Measurements from ENCODE around the gene ZNF618.
A peak's percentile ranks its signal among the peaks of the same experiment; 100 is the strongest.

Gene ZNF618

GRCh38 chr9:113967380-113967779 is 91.3 kb downstream of the ZNF618 start:
- no peak overlapping the region for H3K27ac ChIP-seq
- intact Hi-C loops (cut with DNase I; ENCODE audit: low total_unique reads), result no loop called here
- no peak overlapping the region for H3K4me3 ChIP-seq
- peaks cover 0 to 29% (median 2%) of the 10 kb centered on the region in 4 donors for H3K4me1 ChIP-seq
- no peaks in the 10 kb centered on the region for H3K27me3 ChIP-seq
- no peak for DNase-seq
- no peaks in the 10 kb centered on the region for H3K9me3 ChIP-seq
- no peak for TF ChIP-seq CTCF (IDR thresholded peaks at IDR 0.05)
- peaks cover 0 to 11% (median 0%) of the 10 kb centered on the region in 3 donors for H3K36me3 ChIP-seq

- TF ChIP-seq CTCF (IDR thresholded peaks at IDR 0.05), result no peak
- Histone ChIP-seq H3K4me1 (peaks cover 0 to 36% (median 16%) of the 10 kb centered on the region in 4 donors), H3K36me3 (peaks cover 0 to 11% (median 0%) of the 10 kb centered on the region in 3 donors), H3K27ac (no peak overlapping the region), H3K4me3 (no peak overlapping the region), H3K9me3 (no peaks in the 10 kb centered on the region), H3K27me3 (no peaks in the 10 kb centered on the region)
- no peak for DNase-seq
- intact Hi-C loops (cut with DNase I; ENCODE audit: low total_unique reads), result no loop called here
Measured at GRCh38 chr9:113969343-113969742, 93.2 kb downstream of the ZNF618 start.

GRCh38 chr9:113973226-113973625 is 97.1 kb downstream of the ZNF618 start:
- Histone ChIP-seq H3K27me3 (no peaks in the 10 kb centered on the region), H3K36me3 (peaks cover 0 to 11% (median 0%) of the 10 kb centered on the region in 3 donors), H3K9me3 (no peaks in the 10 kb centered on the region), H3K27ac (peak overlapping the region; percentile 33 to 50), H3K4me1 (peaks cover 0 to 36% (median 19%) of the 10 kb centered on the region in 4 donors), H3K4me3 (no peak overlapping the region)
- intact Hi-C loops (cut with DNase I; ENCODE audit: low total_unique reads), result no loop called here
- TF ChIP-seq CTCF (IDR thresholded peaks at IDR 0.05), result no peak
- no peak for DNase-seq

- H3K4me3 ChIP-seq, result no peak overlapping the region
- intact Hi-C loops (cut with DNase I; ENCODE audit: low total_unique reads), result no loop called here
Measured at GRCh38 chr9:113973963-113974413, 97.9 kb downstream of the ZNF618 start.

GRCh38 chr9:113976915-113977314 is 100.8 kb downstream of the ZNF618 start:
- intact Hi-C loops (cut with DNase I; ENCODE audit: low total_unique reads), result no loop called here
- DNase-seq, result no peak
- no peak for TF ChIP-seq CTCF (IDR thresholded peaks at IDR 0.05)
- H3K9me3 ChIP-seq, result no peaks in the 10 kb centered on the region
- H3K36me3 ChIP-seq, result no peaks in the 10 kb centered on the region
- H3K27ac ChIP-seq, result no peak overlapping the region
- H3K27me3 ChIP-seq, result no peaks in the 10 kb centered on the region
- no peak overlapping the region for H3K4me3 ChIP-seq
- H3K4me1 ChIP-seq, result peaks cover 0 to 30% (median 18%) of the 10 kb centered on the region in 4 donors

More at GRCh38 chr9:113973963-113974413, 97.9 kb downstream of the ZNF618 start:
- H3K27ac ChIP-seq, result peak overlapping the region in 1 of 2 donors; percentile 50
- peaks cover 0 to 30% (median 18%) of the 10 kb centered on the region in 4 donors for H3K4me1 ChIP-seq
- H3K36me3 ChIP-seq, result peaks cover 0 to 11% (median 0%) of the 10 kb centered on the region in 3 donors
- no peaks in the 10 kb centered on the region for H3K27me3 ChIP-seq
- DNase-seq, result no peak
- TF ChIP-seq CTCF (IDR thresholded peaks at IDR 0.05), result no peak
- H3K9me3 ChIP-seq, result no peaks in the 10 kb centered on the region

Measured in tibial artery (tissue), 4 donors.